Bronchial epithelial cell (primary cell): Measurements from ENCODE around the gene NRGN. TPM values are rescaled to one million over a fixed set of nuclear protein-coding genes. Genes with fewer than 3 reads are reported as not detected.

Experiments used
- DNase-seq: peaks from one replicate; pipeline ENCODE4 v3.0.0-alpha.2; 2010; ENCODE audit warnings: low read depth
- FAIRE-seq: peaks from 2 replicates; lab custom pipeline; 2011; peaks lifted over from hg19 to GRCh38; lab: Jason Lieb, UNC
- H3K27me3 ChIP-seq: 2 replicates; pipeline ENCODE4 v1.5.1; 2011; ENCODE audit warnings: low read length; ENCODE audit not compliant: control insufficient read depth, insufficient read depth
- H3K36me3 ChIP-seq: 2 replicates; pipeline ENCODE4 v1.5.1; 2011; ENCODE audit warnings: low read length; ENCODE audit not compliant: control insufficient read depth, insufficient read depth
- H3K4me3 ChIP-seq: 2 replicates; pipeline ENCODE4 v1.5.1; 2011; ENCODE audit warnings: mild to moderate bottlenecking, low read depth, low read length, control low read depth
- CTCF ChIP-seq: IDR thresholded peaks from 2 replicates; pipeline ENCODE4 v1.5.1; 2011; ENCODE audit warnings: mild to moderate bottlenecking, moderate library complexity, low read length, control low read depth, inconsistent platforms; ENCODE audit not compliant: insufficient read depth, severe bottlenecking
- total RNA-seq: library from RNA; depleted of rRNA; stranded (reverse); fragments of >200 nt; gene quantifications from 2 replicates; pipeline ENCODE4 v1.2.1, GENCODE V29; 2014

Gene NRGN
- total RNA-seq, 1 donor from 2014 or later, result not detected

DNA sequence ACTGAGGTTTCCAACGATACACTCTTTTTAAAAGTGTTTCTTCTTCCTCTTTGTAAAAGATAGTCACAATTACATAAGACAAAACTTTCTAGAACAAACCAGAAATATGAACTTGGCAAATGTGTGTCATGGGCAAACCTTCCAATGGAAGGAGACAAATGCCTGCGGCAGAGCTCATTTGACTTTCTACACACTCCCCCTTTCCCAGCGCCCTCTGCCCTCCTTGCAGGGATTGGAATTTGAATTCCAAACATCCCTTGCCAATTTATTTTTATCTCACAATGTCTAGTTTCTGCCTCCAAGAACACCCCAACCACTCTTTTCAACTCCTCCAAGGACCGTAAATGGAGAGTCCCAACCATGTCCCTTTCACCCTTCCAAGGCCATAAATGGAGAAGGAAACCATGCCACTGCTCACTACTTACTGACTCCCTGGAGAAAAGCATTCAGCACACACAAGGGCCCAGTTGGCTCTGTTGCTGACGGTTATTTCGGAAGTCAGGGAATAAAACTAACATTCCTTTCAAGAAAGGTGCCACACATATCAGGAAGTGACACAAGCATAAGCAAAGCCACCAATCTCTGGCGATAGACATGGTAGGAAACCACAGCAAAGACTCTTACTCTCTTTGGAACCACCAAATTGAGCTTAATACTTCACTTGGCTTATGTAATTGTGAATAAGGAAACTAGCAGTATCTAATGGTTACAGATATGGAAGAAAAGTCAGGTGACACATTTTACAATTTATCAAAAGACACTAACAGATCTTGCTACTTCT lies 37.3 kb downstream of the NRGN start:
- Histone ChIP-seq H3K4me3 (no peak overlapping the region), H3K27me3 (no peaks in the 10 kb centered on the region), H3K36me3 (no peaks in the 10 kb centered on the region)
- no peak for TF ChIP-seq CTCF
- FAIRE-seq (no peak), DNase-seq (no peak)

- no peaks in the 10 kb centered on the region for H3K27me3 ChIP-seq
- H3K36me3 ChIP-seq, result no peaks in the 10 kb centered on the region
- DNase-seq (no peak), FAIRE-seq (no peak)
- TF ChIP-seq CTCF, result no peak
- H3K4me3 ChIP-seq, result no peak overlapping the region
These were observed 38.5 kb downstream of the NRGN start for GRCh38 chr11:124778281-124778680.

DNA sequence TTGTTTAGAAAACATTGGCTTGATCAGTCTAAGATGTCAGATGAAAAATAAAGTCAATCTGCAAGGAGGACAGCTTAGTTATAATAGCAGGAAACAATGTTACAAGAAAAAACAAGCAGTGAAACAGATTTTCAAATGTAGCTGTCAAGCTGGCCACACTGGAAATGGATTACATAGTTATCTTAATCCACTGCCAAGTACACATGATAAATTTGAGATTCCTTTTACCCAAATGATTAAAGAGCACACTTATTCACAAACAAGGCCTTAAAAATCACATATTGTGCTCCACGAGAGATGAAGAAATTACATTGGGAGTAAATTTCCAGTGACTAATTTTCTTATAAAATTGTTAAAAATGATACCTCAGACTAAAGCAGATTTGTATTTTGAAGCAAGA lies 39.8 kb downstream of the NRGN start:
- H3K36me3 ChIP-seq, result no peaks in the 10 kb centered on the region
- no peak for DNase-seq
- no peaks in the 10 kb centered on the region for H3K27me3 ChIP-seq
- H3K4me3 ChIP-seq, result no peak overlapping the region
- no peak for TF ChIP-seq CTCF
- FAIRE-seq, result no peak

DNA sequence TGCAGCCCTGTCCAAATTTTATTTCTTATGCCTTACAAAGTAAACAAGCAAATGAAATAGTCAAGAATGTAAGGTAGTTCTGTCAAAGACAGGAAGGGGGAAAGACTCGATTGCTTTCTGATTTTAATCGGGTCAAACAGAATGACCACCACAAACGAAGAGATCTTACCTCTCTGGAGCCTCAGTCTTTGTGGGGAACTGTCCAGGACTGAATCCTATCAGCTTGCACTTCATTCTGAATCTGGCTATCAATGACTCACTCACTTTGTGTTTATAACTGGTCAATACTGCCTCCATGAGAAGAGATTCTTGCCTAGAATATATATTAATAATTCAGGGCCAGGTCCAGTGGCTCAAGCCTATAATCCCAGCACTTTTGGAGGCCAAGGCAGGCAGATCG lies 43.3 kb downstream of the NRGN start:
- Histone ChIP-seq H3K36me3 (no peaks in the 10 kb centered on the region), H3K4me3 (no peak overlapping the region), H3K27me3 (no peaks in the 10 kb centered on the region)
- DNase-seq, result no peak
- no peak for TF ChIP-seq CTCF
- FAIRE-seq, result no peak

DNA sequence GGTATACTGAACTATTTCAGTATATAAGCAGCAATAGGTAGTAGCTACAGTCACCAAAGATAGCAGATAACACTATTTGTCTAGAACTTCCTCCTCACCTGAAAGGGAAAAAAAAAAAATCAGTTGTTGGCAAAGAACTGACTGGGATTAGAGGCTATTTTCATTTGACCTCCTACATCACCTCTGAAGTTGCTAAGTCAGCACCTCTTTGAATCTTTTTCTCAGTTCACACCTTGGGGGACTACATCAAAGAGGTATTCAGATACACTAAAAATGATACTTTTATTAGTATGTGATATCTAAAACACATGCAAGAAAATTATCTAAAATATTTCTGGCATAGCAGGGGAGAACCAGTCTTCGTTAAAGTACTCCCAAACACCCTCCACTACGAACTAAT lies 44.3 kb downstream of the NRGN start:
- H3K27me3 ChIP-seq, result no peaks in the 10 kb centered on the region
- FAIRE-seq (no peak), DNase-seq (no peak)
- no peaks in the 10 kb centered on the region for H3K36me3 ChIP-seq
- no peak overlapping the region for H3K4me3 ChIP-seq
- TF ChIP-seq CTCF, result no peak

- no peak for TF ChIP-seq CTCF
- FAIRE-seq (no peak), DNase-seq (no peak)
- H3K36me3 ChIP-seq, result no peaks in the 10 kb centered on the region
- H3K4me3 ChIP-seq, result no peak overlapping the region
- H3K27me3 ChIP-seq, result no peaks in the 10 kb centered on the region
These were observed 48.8 kb downstream of the NRGN start for GRCh38 chr11:124788521-124788920.
